Epidermal melanocyte (primary cell): ENCODE data around the gene SMARCB1.

ENCODE experiments used
- DNase-seq: peaks from one replicate; pipeline ENCODE4 v3.0.0; 2011; ENCODE audit warnings: low spot score; ENCODE audit not compliant: insufficient read length

The SMARCB1 gene

GRCh38 chr22:23882370-23882769 lies 95.6 kb downstream of the SMARCB1 start:
- DNase-seq, result no peak

GRCh38 chr22:23883658-23884057 lies 96.9 kb downstream of the SMARCB1 start:
- no peak for DNase-seq

- DNase-seq, result no peak
These were observed 97.4 kb downstream of the SMARCB1 start for GRCh38 chr22:23884140-23884539.
